H1 (cell line): ENCODE measurements around the gene CCDC51. TPM values are rescaled to one million over a fixed set of nuclear protein-coding genes. Genes with fewer than 3 reads are reported as not detected.
A peak's percentile ranks its signal among the peaks of the same experiment; 100 is the strongest.

Experiments used
- CTCF ChIA-PET: fragments of 300-600 bp; sonication (Branson Sonifier 250); formaldehyde crosslinking; loops from one replicate; lab custom pipeline; 2021; ENCODE audit not compliant: partially characterized antibody; lab: Charles Lee
- POLR2A ChIA-PET: fragments of 300-600 bp; sonication (Branson Sonifier 250); formaldehyde crosslinking; loops from one replicate; lab custom pipeline; 2021; ENCODE audit warnings: inconsistent platforms; ENCODE audit not compliant: partially characterized antibody; lab: Charles Lee
- DNase-seq, 2 experiments: peaks; one replicate each; pipeline versions ENCODE4 v3.0.0 to v3.0.0-alpha.2; 2010 to 2022; ENCODE audit warnings: low spot score in 2 of 2, low read depth in 1 of 2, mixed read lengths in 1 of 2
- FAIRE-seq: peaks from 2 replicates; lab custom pipeline; 2011; peaks lifted over from hg19 to GRCh38; lab: Jason Lieb, UNC
- H2AFZ ChIP-seq: 2 replicates; pipeline ENCODE4 v1.8.1; 2012; ENCODE audit warnings: low read length, inconsistent platforms
- H2AK5ac ChIP-seq: 2 replicates; pipeline ENCODE4 v1.6.1; 2013; ENCODE audit warnings: low read depth, low read length
- H2BK120ac ChIP-seq: replicated peaks from 2 replicates; pipeline ENCODE3; 2013; ENCODE audit warnings: low read depth, low read length, inconsistent platforms
- H2BK12ac ChIP-seq: 2 replicates; pipeline ENCODE4 v1.6.1; 2013; ENCODE audit warnings: low read depth, low read length
- H2BK15ac ChIP-seq: 2 replicates; pipeline ENCODE4 v1.6.1; 2013; ENCODE audit warnings: low read length
- H2BK20ac ChIP-seq: 2 replicates; pipeline ENCODE4 v1.6.1; 2013; ENCODE audit warnings: low read length
- H2BK5ac ChIP-seq: 2 replicates; pipeline ENCODE4 v1.6.1; 2013; ENCODE audit warnings: low read depth, low read length
- H3K14ac ChIP-seq: 2 replicates; pipeline ENCODE4 v1.6.1; 2013; ENCODE audit warnings: inconsistent platforms; ENCODE audit not compliant: insufficient read length
- H3K18ac ChIP-seq: 2 replicates; pipeline ENCODE4 v1.6.1; 2013; ENCODE audit warnings: low read length; ENCODE audit errors: extremely low read depth
- H3K23ac ChIP-seq: 2 replicates; pipeline ENCODE4 v1.6.1; 2013; ENCODE audit warnings: inconsistent platforms; ENCODE audit not compliant: insufficient read length
- H3K23me2 ChIP-seq: 2 replicates; pipeline ENCODE4 v1.6.1; 2013; ENCODE audit warnings: low read depth, low read length
- H3K27ac ChIP-seq: 2 replicates; pipeline ENCODE4 v1.6.1; 2011; ENCODE audit warnings: low read depth, low read length, inconsistent platforms
- H3K27me3 ChIP-seq, 4 experiments: replicated peaks in 1 of 4; 1 replicate in 1 of 4; 2 replicates in 3 of 4; pipeline versions ENCODE4 v1.6.1 to v1.8.1; 2011 to 2013; ENCODE audit warnings: low read length in 3 of 4, mild to moderate bottlenecking in 3 of 4, inconsistent platforms in 2 of 4, mixed read lengths in 2 of 4, moderate library complexity in 1 of 4; ENCODE audit not compliant: control insufficient read depth in 3 of 4, insufficient read depth in 3 of 4; ENCODE audit errors: extremely low read depth in 1 of 4
- H3K36me3 ChIP-seq, 4 experiments: 2 replicates each; pipeline versions ENCODE4 v1.6.1 to v1.8.1; 2011 to 2013; ENCODE audit warnings: mild to moderate bottlenecking in 4 of 4, low read length in 3 of 4, moderate library complexity in 2 of 4, control low read depth in 1 of 4, inconsistent platforms in 1 of 4; ENCODE audit not compliant: insufficient read depth in 4 of 4, control insufficient read depth in 2 of 4
- H3K4ac ChIP-seq: replicated peaks from 2 replicates; pipeline ENCODE3; 2013; ENCODE audit warnings: low read length, low read depth, mixed read lengths, inconsistent platforms; ENCODE audit not compliant: insufficient read length
- H3K4me1 ChIP-seq, 4 experiments: replicated peaks in 1 of 4; 1 replicate in 1 of 4; 2 replicates in 3 of 4; pipeline versions ENCODE4 v1.6.1 to v1.8.1; 2011 to 2013; ENCODE audit warnings: low read length in 3 of 4, inconsistent platforms in 2 of 4, mixed read lengths in 1 of 4; ENCODE audit not compliant: insufficient read depth in 4 of 4, control insufficient read depth in 3 of 4
- H3K4me2 ChIP-seq, 2 experiments: 2 replicates each; pipeline versions ENCODE4 v1.6.1 to v1.8.1; 2011 to 2013; ENCODE audit warnings: low read depth in 2 of 2, low read length in 2 of 2, control low read depth in 1 of 2, inconsistent platforms in 1 of 2, mild to moderate bottlenecking in 1 of 2; ENCODE audit not compliant: insufficient read depth in 1 of 2
- H3K4me3 ChIP-seq, 4 experiments: fragments of 200-600, 300-600 bp in 1 of 4; sonication (generic), shearing (Covaris generic), sonication (Bioruptor Twin) in 1 of 4; 2 replicates each; pipeline versions ENCODE4 v1.5.1 to v1.8.1; 2011 to 2016; ENCODE audit warnings: low read length in 4 of 4, low read depth in 3 of 4, control low read depth in 2 of 4, inconsistent platforms in 2 of 4, mild to moderate bottlenecking in 2 of 4, mixed read lengths in 1 of 4, moderate library complexity in 1 of 4; ENCODE audit not compliant: insufficient read depth in 2 of 4; ENCODE audit errors: extremely low read depth in 1 of 4
- H3K56ac ChIP-seq: replicated peaks from 2 replicates; pipeline ENCODE3; 2013; ENCODE audit warnings: low read depth, mild to moderate bottlenecking, mixed read lengths, low read length, inconsistent platforms; ENCODE audit not compliant: insufficient read length
- H3K79me1 ChIP-seq: 2 replicates; pipeline ENCODE4 v1.6.1; 2013; ENCODE audit warnings: low read depth, low read length, control low read depth
- H3K79me2 ChIP-seq, 2 experiments: 2 replicates each; pipeline versions ENCODE4 v1.6.1 to v1.8.1; 2012 to 2013; ENCODE audit warnings: low read length in 2 of 2, mild to moderate bottlenecking in 2 of 2, inconsistent platforms in 1 of 2; ENCODE audit not compliant: insufficient read depth in 2 of 2, control insufficient read depth in 1 of 2
- H3K9ac ChIP-seq, 4 experiments: replicated peaks in 1 of 4; 1 replicate in 1 of 4; 2 replicates in 3 of 4; pipeline versions ENCODE4 v1.6.1 to v1.8.1; 2011 to 2013; ENCODE audit warnings: low read depth in 3 of 4, low read length in 3 of 4, control low read depth in 2 of 4, mild to moderate bottlenecking in 2 of 4, moderate library complexity in 2 of 4, inconsistent platforms in 1 of 4; ENCODE audit errors: extremely low read depth in 1 of 4
- H3K9me3 ChIP-seq, 2 experiments: 2 replicates each; pipeline versions ENCODE4 v1.6.1 to v1.8.1; 2012 to 2013; ENCODE audit warnings: mild to moderate bottlenecking in 2 of 2, moderate library complexity in 2 of 2, control low read depth in 1 of 2, inconsistent platforms in 1 of 2, low read depth in 1 of 2, low read length in 1 of 2, mixed read lengths in 1 of 2; ENCODE audit not compliant: insufficient read depth in 2 of 2
- H4K20me1 ChIP-seq, 2 experiments: replicated peaks in 1 of 2; 2 replicates each; pipeline versions ENCODE3 to v1.8.1; 2011 to 2013; ENCODE audit warnings: inconsistent platforms in 2 of 2, low read length in 2 of 2, mild to moderate bottlenecking in 1 of 2; ENCODE audit not compliant: insufficient read depth in 2 of 2, control insufficient read depth in 1 of 2
- H4K5ac ChIP-seq: 2 replicates; pipeline ENCODE4 v1.6.1; 2013; ENCODE audit warnings: low read length, low read depth, mixed read lengths, inconsistent platforms; ENCODE audit not compliant: insufficient read length
- H4K8ac ChIP-seq: 2 replicates; pipeline ENCODE4 v1.8.0; 2013; ENCODE audit warnings: mild to moderate bottlenecking, moderate library complexity, low read length, inconsistent platforms; ENCODE audit not compliant: insufficient read depth; ENCODE audit errors: extremely low read depth
- H4K91ac ChIP-seq: replicated peaks from 2 replicates; pipeline ENCODE3; 2013; ENCODE audit warnings: low read length, mixed read lengths, inconsistent platforms; ENCODE audit not compliant: insufficient read length
- RAD21 ChIP-seq, 2 experiments: IDR thresholded peaks in 1 of 2; conservative IDR thresholded peaks in 1 of 2; 2 replicates each; pipeline ENCODE4 v1.6.1; 2011; ENCODE audit warnings: low read depth in 2 of 2, low read length in 2 of 2, improper control_type of control experiment in 1 of 2, inconsistent platforms in 1 of 2, mild to moderate bottlenecking in 1 of 2, moderate library complexity in 1 of 2
- SIX5 ChIP-seq: IDR thresholded peaks from 2 replicates; pipeline ENCODE4 v1.6.1; 2011; ENCODE audit warnings: mild to moderate bottlenecking, low read depth, low read length
- SP2 ChIP-seq: IDR thresholded peaks from 2 replicates; pipeline ENCODE4 v1.6.1; 2012; ENCODE audit warnings: mild to moderate bottlenecking, low read length, inconsistent platforms
- SRF ChIP-seq: IDR thresholded peaks from 2 replicates; pipeline ENCODE4 v1.6.1; 2011; ENCODE audit warnings: mild to moderate bottlenecking, low read depth, low read length, moderate library complexity
- TAF1 ChIP-seq: IDR thresholded peaks from 2 replicates; pipeline ENCODE4 v1.6.1; 2011; ENCODE audit warnings: mild to moderate bottlenecking, low read depth, low read length
- TBP ChIP-seq: IDR thresholded peaks from 2 replicates; pipeline ENCODE4 v1.6.1; 2011; ENCODE audit warnings: low read depth, low read length, improper control_type of control experiment
- WGBS, 2 experiments: shearing (Covaris generic) in 1 of 2; methylation state at CpG; one replicate each; pipeline versions ENCODE4 v1.1.6 to v1.1.7; 2013 to 2015; ENCODE audit warnings: low lambda C conversion rate in 2 of 2, mixed read lengths in 2 of 2, inconsistent platforms in 1 of 2, low coverage in 1 of 2, missing lambda C conversion rate in 1 of 2; ENCODE audit not compliant: insufficient replicate concordance in 2 of 2, insufficient coverage in 1 of 2, insufficient read length in 1 of 2; ENCODE audit errors: extremely low coverage in 1 of 2, missing lambda C conversion rate in 1 of 2; 5-methylcytosine and 5-hydroxymethylcytosine counted together
- polyA plus RNA-seq, 7 experiments: library from polyadenylated mRNA; depleted of rRNA in 3 of 7; stranded (reverse) in 5 of 7; unstranded in 2 of 7; fragments of >200 nt in 5 of 7; fragments of 200-250 nt in 2 of 7; gene quantifications; 1 replicate in 5 of 7; 2 replicates in 1 of 7; 4 replicates in 1 of 7; pipeline versions ENCODE4 v1.2.1 to v1.2.3, GENCODE V29; 2011 to 2013; ENCODE audit warnings: missing spikeins in 2 of 7, mixed read lengths in 2 of 7
- total RNA-seq: library from RNA; stranded (reverse); fragmentation: NEBNext Ultra II Directional; extraction: Animal tissue kit (Norgen Biotek cat#: 25700); gene quantifications from 2 replicates; pipeline ENCODE4 v1.2.1, GENCODE V29; 2021
- TF ChIP-seq, protein P1 (sequence below), 3 experiments: IDR thresholded peaks; 1 replicate in 2 of 3; 2 replicates in 1 of 3; pipeline versions ENCODE4 v1.5.1 to v1.6.1; 2011; ENCODE audit warnings: low read length in 3 of 3, mild to moderate bottlenecking in 3 of 3, inconsistent platforms in 2 of 3, low read depth in 1 of 3, moderate library complexity in 1 of 3; ENCODE audit not compliant: insufficient read depth in 1 of 3; ENCODE audit errors: control extremely low read depth in 1 of 3
- TF ChIP-seq, protein P2 (sequence below): IDR thresholded peaks from 2 replicates; pipeline ENCODE4 v1.6.1; 2011; ENCODE audit warnings: low read depth, mild to moderate bottlenecking, low read length; ENCODE audit not compliant: insufficient read depth

CCDC51 gene
- total and polyA plus RNA-seq, 2 of the 8 experiments (the other 6 are each of a cell fraction or from before 2014, with no cell fraction given), result 21.3 to 21.4 TPM

DNA sequence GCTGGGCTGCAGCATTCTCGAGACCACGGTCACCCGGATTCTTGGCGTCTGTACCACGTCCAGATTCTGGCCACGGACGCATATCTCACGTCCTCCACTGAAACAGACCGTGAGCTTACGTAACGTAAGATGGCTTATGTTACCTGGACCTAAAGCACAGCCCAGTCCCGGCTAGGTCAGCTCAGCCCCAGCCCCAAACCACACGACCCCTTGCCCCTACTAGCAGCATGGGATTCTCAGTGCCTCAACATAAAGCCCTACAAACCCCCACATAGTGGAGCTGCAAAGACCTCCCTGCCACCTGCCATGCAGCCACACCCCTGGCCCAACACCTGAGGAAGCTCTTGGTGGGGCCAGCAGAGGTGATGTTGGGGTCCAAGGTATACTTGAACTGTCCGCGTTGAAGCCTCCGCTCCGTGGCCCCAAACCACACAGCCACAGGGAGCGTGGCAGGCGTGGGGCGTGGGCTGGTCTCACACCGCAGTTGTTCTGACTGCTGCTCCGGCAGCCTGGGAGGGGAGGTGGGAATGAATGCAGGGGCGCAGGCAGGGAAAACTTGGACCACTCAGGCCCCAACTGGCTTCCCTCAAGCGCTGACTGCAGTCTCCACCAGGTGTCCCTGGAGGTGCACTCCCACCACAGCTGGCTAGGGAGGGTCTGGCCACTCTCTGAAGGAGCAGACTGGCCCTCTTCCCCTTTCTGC, 24.5 kb downstream of the CCDC51 start:
- Histone ChIP-seq H3K4me2 (no peak overlapping the region), H3K4ac (no peak overlapping the region), H3K18ac (no peak overlapping the region), H2AFZ (no peak overlapping the region), H3K36me3 (peaks cover 73 to 87% (median 83%) of the 10 kb centered on the region in 4 experiments), H4K5ac (no peak overlapping the region), H4K20me1 (peaks cover 8 to 49% of the 10 kb centered on the region in 2 experiments), H3K79me2 (no peaks in the 10 kb centered on the region; a peak in 1 of 4 replicates), H2BK20ac (no peak overlapping the region), H3K9me3 (no peaks in the 10 kb centered on the region), H3K4me1 (no peaks in the 10 kb centered on the region), H3K23me2 (no peaks in the 10 kb centered on the region), H2AK5ac (no peak overlapping the region), H2BK12ac (no peak overlapping the region), H3K79me1 (no peaks in the 10 kb centered on the region; the same call in none of the 2 replicates), H3K56ac (no peak overlapping the region), H2BK120ac (no peak overlapping the region), H3K27ac (no peak overlapping the region), H3K23ac (no peak overlapping the region), H3K27me3 (no peaks in the 10 kb centered on the region), H2BK5ac (no peak overlapping the region), H3K14ac (no peak overlapping the region), H3K4me3 (no peak overlapping the region), H4K91ac (no peak overlapping the region), H3K9ac (no peak overlapping the region), H2BK15ac (no peak overlapping the region), H4K8ac (no peak overlapping the region; the same call in 1 of the 2 replicates)
- 94% methylated on average over 21 of the region's 24 CpGs; no CpG with 5 or more reads in 1 of the 2 experiments for whole genome bisulfite sequencing, 2 experiments
- ChIA-PET POLR2A (interaction anchor here (0.6 to 31.5 kb wide), 4 partner anchors 7 to 223 kb away, joined by 3 to 650 read pairs (median 327); partner anchors contain the start of gene PLXNB1), CTCF (interaction anchor here (0.7 to 4.3 kb wide), 11 partner anchors 8 to 183 kb away, joined by 3 to 47 read pairs (median 7); partner anchors contain the start of genes CCDC51 and PLXNB1)
- no peak for DNase-seq
- peak; percentile 17 to 49; a peak in 3 of 4 replicates for TF ChIP-seq RAD21 (IDR thresholded peaks at IDR 0.05 in 1 of 2, conservative IDR thresholded peaks at IDR 0.05 in 1 of 2; ENCODE audit: low read depth in 2 of 2, low read length in 2 of 2)
- TF ChIP-seq, protein P1, sequence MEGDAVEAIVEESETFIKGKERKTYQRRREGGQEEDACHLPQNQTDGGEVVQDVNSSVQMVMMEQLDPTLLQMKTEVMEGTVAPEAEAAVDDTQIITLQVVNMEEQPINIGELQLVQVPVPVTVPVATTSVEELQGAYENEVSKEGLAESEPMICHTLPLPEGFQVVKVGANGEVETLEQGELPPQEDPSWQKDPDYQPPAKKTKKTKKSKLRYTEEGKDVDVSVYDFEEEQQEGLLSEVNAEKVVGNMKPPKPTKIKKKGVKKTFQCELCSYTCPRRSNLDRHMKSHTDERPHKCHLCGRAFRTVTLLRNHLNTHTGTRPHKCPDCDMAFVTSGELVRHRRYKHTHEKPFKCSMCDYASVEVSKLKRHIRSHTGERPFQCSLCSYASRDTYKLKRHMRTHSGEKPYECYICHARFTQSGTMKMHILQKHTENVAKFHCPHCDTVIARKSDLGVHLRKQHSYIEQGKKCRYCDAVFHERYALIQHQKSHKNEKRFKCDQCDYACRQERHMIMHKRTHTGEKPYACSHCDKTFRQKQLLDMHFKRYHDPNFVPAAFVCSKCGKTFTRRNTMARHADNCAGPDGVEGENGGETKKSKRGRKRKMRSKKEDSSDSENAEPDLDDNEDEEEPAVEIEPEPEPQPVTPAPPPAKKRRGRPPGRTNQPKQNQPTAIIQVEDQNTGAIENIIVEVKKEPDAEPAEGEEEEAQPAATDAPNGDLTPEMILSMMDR (IDR thresholded peaks at IDR 0.05; ENCODE audit: control extremely low read depth in 1 of 3, insufficient read depth in 1 of 3, low read depth in 1 of 3, low read length in 3 of 3), result peak in 2 of 3 experiments; percentile 43 to 50; a peak in 3 of 4 replicates
- TF ChIP-seq SRF, result no peak
- TF ChIP-seq SIX5, result no peak
- TF ChIP-seq TBP, result no peak
- TF ChIP-seq TAF1, result no peak
- no peak for TF ChIP-seq SP2
- TF ChIP-seq, protein P2, sequence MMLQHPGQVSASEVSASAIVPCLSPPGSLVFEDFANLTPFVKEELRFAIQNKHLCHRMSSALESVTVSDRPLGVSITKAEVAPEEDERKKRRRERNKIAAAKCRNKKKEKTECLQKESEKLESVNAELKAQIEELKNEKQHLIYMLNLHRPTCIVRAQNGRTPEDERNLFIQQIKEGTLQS, result no peak
- no peak for FAIRE-seq
